HL-60 (cell line): ENCODE results near the gene TMC1.

ENCODE experiments used
- SPI1 ChIP-seq: IDR thresholded peaks from 2 replicates; pipeline ENCODE4 v1.6.1; 2012; ENCODE audit warnings: low read depth, mild to moderate bottlenecking, borderline replicate concordance
- TF ChIP-seq, protein P1 (sequence below): IDR thresholded peaks from one replicate; pipeline ENCODE4 v1.5.1; 2011; ENCODE audit warnings: low read length, control low read depth, inconsistent platforms; ENCODE audit not compliant: insufficient read depth

DNA sequence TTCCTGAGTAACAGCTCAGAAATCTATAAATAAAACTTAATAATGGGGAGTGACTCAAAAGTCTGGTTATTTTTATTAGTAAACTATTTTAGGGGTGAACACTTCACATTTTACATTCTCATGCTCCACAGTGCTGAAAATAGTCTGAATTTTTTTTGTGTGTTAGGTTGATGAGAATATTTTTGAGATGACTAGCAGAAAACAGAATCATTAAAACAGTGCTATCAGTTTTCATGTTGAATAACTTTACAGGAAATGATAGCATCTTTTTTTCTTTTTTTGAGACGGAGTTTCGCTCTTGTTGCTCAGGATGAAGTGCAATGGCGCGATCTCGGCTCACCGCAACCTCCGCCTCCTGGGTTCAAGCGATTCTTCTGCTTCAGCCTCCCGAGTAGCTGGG is 60.3 kb downstream of the TMC1 start:
- TF ChIP-seq, protein P1, sequence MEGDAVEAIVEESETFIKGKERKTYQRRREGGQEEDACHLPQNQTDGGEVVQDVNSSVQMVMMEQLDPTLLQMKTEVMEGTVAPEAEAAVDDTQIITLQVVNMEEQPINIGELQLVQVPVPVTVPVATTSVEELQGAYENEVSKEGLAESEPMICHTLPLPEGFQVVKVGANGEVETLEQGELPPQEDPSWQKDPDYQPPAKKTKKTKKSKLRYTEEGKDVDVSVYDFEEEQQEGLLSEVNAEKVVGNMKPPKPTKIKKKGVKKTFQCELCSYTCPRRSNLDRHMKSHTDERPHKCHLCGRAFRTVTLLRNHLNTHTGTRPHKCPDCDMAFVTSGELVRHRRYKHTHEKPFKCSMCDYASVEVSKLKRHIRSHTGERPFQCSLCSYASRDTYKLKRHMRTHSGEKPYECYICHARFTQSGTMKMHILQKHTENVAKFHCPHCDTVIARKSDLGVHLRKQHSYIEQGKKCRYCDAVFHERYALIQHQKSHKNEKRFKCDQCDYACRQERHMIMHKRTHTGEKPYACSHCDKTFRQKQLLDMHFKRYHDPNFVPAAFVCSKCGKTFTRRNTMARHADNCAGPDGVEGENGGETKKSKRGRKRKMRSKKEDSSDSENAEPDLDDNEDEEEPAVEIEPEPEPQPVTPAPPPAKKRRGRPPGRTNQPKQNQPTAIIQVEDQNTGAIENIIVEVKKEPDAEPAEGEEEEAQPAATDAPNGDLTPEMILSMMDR = no peak
- no peak for TF ChIP-seq SPI1
